Gastroesophageal sphincter (tissue), 3 donors: ENCODE data around the gene SLC7A10.

Experiments used
- POLR2A ChIP-seq, 2 donors: fragments of 450-650 bp; IDR thresholded peaks; one replicate each; pipeline ENCODE4 v1.6.1; 2017; ENCODE audit warnings: antibody characterized with exemption in 2 of 2, mild to moderate bottlenecking in 2 of 2, moderate library complexity in 1 of 2
- POLR2AphosphoS5 ChIP-seq: sonication (generic); formaldehyde crosslinking; IDR thresholded peaks from one replicate; pipeline ENCODE4 v1.6.1; 2017; ENCODE audit warnings: antibody characterized with exemption
- TF ChIP-seq, protein P1 (sequence below), 4 experiments: fragments of 200-600 bp in 2 of 4; fragments of 450-650 bp in 2 of 4; sonication (generic) in 1 of 4; IDR thresholded peaks; one replicate each; pipeline ENCODE4 v1.5.1; 2017 to 2019; ENCODE audit warnings: antibody characterized with exemption in 4 of 4, mild to moderate bottlenecking in 2 of 4, moderate library complexity in 2 of 4

DNA sequence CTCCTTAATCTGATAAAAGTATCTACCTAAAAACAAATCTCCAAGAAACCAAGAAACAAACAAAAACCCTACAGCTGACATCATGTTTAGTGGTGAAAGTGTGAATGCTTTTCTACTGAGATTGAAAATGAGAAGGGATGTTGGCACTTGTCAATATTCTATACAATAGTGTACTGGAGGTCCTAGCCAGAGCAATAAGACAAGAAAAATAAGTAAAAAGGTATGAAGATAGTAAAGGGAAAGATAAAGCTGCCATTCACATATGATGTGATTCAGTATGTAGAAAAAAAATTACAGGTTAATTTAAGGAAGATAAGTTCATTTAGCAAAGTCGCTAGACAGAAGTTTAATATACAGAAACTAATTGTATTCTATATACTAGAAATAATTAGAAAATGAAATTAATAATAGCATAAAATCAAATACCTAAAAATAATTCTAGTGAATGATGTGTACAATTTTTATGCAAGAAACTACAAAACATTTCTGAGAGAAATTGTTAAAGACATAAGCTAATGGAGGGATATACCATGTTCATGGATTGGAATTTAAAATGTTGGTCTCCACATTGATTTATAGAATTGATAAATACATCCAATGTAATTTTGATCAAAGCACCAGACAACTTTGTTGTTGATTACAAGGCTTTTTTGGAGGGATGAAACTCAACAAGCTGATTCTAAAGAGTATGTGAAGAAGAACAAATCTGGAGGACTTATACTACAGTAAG lies 2.4 kb upstream of the SLC7A10 start:
- TF ChIP-seq POLR2A (IDR thresholded peaks at IDR 0.05) (no peak), POLR2AphosphoS5 (no peak)
- TF ChIP-seq, protein P1, sequence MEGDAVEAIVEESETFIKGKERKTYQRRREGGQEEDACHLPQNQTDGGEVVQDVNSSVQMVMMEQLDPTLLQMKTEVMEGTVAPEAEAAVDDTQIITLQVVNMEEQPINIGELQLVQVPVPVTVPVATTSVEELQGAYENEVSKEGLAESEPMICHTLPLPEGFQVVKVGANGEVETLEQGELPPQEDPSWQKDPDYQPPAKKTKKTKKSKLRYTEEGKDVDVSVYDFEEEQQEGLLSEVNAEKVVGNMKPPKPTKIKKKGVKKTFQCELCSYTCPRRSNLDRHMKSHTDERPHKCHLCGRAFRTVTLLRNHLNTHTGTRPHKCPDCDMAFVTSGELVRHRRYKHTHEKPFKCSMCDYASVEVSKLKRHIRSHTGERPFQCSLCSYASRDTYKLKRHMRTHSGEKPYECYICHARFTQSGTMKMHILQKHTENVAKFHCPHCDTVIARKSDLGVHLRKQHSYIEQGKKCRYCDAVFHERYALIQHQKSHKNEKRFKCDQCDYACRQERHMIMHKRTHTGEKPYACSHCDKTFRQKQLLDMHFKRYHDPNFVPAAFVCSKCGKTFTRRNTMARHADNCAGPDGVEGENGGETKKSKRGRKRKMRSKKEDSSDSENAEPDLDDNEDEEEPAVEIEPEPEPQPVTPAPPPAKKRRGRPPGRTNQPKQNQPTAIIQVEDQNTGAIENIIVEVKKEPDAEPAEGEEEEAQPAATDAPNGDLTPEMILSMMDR (IDR thresholded peaks at IDR 0.05), result no peak
